Liver (tissue), 3 donors: ENCODE results near the gene PEX6.

Experiments
- HNF4G ChIP-seq: IDR thresholded peaks from 2 replicates; pipeline ENCODE4 v1.6.1; 2016; ENCODE audit warnings: antibody characterized with exemption
- JUND ChIP-seq, 2 donors: IDR thresholded peaks; 2 replicates each; pipeline ENCODE4 v1.6.1; 2016; ENCODE audit warnings: antibody characterized with exemption in 2 of 2
- NR2F2 ChIP-seq: IDR thresholded peaks from 2 replicates; pipeline ENCODE4 v1.6.1; 2016; ENCODE audit warnings: antibody characterized with exemption
- RAD21 ChIP-seq, 2 donors: IDR thresholded peaks; 2 replicates each; pipeline ENCODE4 v1.6.1; 2016; ENCODE audit warnings: antibody characterized with exemption in 2 of 2, mild to moderate bottlenecking in 2 of 2
- RXRA ChIP-seq, 2 donors: IDR thresholded peaks; 2 replicates each; pipeline ENCODE4 v1.6.1; 2017 to 2018; ENCODE audit warnings: antibody characterized with exemption in 2 of 2, mild to moderate bottlenecking in 1 of 2
- SP1 ChIP-seq: IDR thresholded peaks from 2 replicates; pipeline ENCODE4 v1.6.1; 2018; ENCODE audit warnings: antibody characterized with exemption, mild to moderate bottlenecking
- TAF1 ChIP-seq: conservative IDR thresholded peaks from 2 replicates; pipeline ENCODE4 v1.6.1; 2016; ENCODE audit warnings: antibody characterized with exemption, mild to moderate bottlenecking
- TF ChIP-seq, protein P1 (sequence below): IDR thresholded peaks from 2 replicates; pipeline ENCODE4 v1.6.1; 2016; ENCODE audit warnings: antibody characterized with exemption, mild to moderate bottlenecking
- TF ChIP-seq, protein P2 (sequence below): IDR thresholded peaks from 2 replicates; pipeline ENCODE4 v1.6.1; 2016; ENCODE audit warnings: antibody characterized with exemption
- TF ChIP-seq, protein P3 (sequence below): fragments of 150-350 bp; IDR thresholded peaks from 2 replicates; pipeline ENCODE4 v1.5.1; 2017; ENCODE audit warnings: improper control_type of control experiment, low read depth, low read length; ENCODE audit not compliant: missing input control
- TF ChIP-seq, protein P4 (sequence below): IDR thresholded peaks from 2 replicates; pipeline ENCODE4 v1.6.1; 2016; ENCODE audit warnings: antibody characterized with exemption
- TF ChIP-seq, protein P5 (sequence below): IDR thresholded peaks from 2 replicates; pipeline ENCODE4 v1.6.1; 2016; ENCODE audit warnings: antibody characterized with exemption
- donor health status: healthy.
- donor health status: healthy.

DNA sequence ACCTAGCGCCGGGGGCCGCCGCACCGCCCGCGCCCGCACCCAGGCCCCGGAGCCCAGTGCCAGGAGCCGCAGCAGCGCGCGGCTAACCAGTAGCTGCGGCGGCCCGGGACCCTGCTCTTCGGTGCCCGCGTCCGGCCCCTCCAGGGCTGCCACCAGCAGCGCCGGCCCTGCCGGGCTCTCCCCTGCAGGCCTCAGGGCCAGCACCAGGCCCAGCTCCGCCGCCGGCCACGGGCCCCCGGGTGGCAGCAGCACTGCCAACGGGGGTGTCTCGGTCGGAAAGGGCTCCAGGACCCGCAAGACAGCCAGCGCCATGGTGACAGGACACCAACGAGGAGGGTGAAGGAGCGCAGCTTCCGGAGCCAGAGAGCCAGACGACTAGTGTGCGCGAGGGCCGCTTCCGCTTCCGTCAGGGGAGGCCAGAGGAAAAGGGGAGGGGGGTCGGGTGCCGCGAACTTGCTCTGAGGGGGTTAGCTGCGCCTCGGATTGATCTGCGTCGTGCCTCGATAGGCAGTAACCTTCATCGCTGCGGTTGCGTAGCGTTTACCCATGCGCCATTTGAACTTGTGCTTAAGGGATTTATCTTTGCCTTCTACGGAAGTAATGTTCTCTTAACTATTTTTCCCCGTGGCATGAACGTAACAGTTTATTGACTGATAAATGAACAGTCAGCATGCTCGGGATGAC is at the start of gene PEX6:
- TF ChIP-seq, protein P1, sequence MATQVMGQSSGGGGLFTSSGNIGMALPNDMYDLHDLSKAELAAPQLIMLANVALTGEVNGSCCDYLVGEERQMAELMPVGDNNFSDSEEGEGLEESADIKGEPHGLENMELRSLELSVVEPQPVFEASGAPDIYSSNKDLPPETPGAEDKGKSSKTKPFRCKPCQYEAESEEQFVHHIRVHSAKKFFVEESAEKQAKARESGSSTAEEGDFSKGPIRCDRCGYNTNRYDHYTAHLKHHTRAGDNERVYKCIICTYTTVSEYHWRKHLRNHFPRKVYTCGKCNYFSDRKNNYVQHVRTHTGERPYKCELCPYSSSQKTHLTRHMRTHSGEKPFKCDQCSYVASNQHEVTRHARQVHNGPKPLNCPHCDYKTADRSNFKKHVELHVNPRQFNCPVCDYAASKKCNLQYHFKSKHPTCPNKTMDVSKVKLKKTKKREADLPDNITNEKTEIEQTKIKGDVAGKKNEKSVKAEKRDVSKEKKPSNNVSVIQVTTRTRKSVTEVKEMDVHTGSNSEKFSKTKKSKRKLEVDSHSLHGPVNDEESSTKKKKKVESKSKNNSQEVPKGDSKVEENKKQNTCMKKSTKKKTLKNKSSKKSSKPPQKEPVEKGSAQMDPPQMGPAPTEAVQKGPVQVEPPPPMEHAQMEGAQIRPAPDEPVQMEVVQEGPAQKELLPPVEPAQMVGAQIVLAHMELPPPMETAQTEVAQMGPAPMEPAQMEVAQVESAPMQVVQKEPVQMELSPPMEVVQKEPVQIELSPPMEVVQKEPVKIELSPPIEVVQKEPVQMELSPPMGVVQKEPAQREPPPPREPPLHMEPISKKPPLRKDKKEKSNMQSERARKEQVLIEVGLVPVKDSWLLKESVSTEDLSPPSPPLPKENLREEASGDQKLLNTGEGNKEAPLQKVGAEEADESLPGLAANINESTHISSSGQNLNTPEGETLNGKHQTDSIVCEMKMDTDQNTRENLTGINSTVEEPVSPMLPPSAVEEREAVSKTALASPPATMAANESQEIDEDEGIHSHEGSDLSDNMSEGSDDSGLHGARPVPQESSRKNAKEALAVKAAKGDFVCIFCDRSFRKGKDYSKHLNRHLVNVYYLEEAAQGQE = peak; percentile 70
- TF ChIP-seq, protein P2, sequence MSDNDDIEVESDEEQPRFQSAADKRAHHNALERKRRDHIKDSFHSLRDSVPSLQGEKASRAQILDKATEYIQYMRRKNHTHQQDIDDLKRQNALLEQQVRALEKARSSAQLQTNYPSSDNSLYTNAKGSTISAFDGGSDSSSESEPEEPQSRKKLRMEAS = peak; percentile 81
- TF ChIP-seq, protein P3, sequence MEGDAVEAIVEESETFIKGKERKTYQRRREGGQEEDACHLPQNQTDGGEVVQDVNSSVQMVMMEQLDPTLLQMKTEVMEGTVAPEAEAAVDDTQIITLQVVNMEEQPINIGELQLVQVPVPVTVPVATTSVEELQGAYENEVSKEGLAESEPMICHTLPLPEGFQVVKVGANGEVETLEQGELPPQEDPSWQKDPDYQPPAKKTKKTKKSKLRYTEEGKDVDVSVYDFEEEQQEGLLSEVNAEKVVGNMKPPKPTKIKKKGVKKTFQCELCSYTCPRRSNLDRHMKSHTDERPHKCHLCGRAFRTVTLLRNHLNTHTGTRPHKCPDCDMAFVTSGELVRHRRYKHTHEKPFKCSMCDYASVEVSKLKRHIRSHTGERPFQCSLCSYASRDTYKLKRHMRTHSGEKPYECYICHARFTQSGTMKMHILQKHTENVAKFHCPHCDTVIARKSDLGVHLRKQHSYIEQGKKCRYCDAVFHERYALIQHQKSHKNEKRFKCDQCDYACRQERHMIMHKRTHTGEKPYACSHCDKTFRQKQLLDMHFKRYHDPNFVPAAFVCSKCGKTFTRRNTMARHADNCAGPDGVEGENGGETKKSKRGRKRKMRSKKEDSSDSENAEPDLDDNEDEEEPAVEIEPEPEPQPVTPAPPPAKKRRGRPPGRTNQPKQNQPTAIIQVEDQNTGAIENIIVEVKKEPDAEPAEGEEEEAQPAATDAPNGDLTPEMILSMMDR = no peak
- TF ChIP-seq SP1 (peak; percentile 64), HNF4G (no peak), TAF1 (peak; percentile 74), RAD21 (IDR thresholded peaks at IDR 0.05) (peak in 1 of 2 donors; percentile 42), NR2F2 (no peak), RXRA (IDR thresholded peaks at IDR 0.05) (peak; percentile 40 to 51), JUND (IDR thresholded peaks at IDR 0.05) (no peak)
- TF ChIP-seq, protein P4, sequence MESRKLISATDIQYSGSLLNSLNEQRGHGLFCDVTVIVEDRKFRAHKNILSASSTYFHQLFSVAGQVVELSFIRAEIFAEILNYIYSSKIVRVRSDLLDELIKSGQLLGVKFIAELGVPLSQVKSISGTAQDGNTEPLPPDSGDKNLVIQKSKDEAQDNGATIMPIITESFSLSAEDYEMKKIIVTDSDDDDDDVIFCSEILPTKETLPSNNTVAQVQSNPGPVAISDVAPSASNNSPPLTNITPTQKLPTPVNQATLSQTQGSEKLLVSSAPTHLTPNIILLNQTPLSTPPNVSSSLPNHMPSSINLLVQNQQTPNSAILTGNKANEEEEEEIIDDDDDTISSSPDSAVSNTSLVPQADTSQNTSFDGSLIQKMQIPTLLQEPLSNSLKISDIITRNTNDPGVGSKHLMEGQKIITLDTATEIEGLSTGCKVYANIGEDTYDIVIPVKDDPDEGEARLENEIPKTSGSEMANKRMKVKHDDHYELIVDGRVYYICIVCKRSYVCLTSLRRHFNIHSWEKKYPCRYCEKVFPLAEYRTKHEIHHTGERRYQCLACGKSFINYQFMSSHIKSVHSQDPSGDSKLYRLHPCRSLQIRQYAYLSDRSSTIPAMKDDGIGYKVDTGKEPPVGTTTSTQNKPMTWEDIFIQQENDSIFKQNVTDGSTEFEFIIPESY = no peak
- TF ChIP-seq, protein P5, sequence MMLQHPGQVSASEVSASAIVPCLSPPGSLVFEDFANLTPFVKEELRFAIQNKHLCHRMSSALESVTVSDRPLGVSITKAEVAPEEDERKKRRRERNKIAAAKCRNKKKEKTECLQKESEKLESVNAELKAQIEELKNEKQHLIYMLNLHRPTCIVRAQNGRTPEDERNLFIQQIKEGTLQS = no peak
